Body of pancreas (tissue), 4 donors: ENCODE data around the gene COX6B1. TPM values are rescaled to one million over a fixed set of nuclear protein-coding genes. Genes with fewer than 3 reads are reported as not detected.

Experiments
- ATAC-seq: fragments of 150-250 bp; one replicate; pipeline ENCODE4 v1.9.1; 2016
- DNase-seq, 4 donors: peaks; one replicate each; pipeline ENCODE4 v3.0.0-alpha.2; 2019
- H3K27ac ChIP-seq, 4 donors: fragments of 200-600 bp; sonication (generic); 1 replicate in 3 of 4; 2 replicates in 1 of 4; pipeline versions ENCODE4 v1.5.1 to v1.6.1; 2016 to 2019; ENCODE audit warnings: mild to moderate bottlenecking in 1 of 4, mixed read lengths in 1 of 4, moderate library complexity in 1 of 4
- H3K27me3 ChIP-seq, 2 donors: fragments of 200-600 bp; sonication (generic); one replicate each; pipeline ENCODE4 v1.6.0; 2016; ENCODE audit warnings: mild to moderate bottlenecking in 1 of 2
- H3K36me3 ChIP-seq, 2 donors: fragments of 200-600 bp; sonication (generic); replicated peaks in 1 of 2; 2 replicates each; pipeline ENCODE4 v1.5.1; 2016; ENCODE audit warnings: low read depth in 2 of 2; ENCODE audit not compliant: insufficient read depth in 1 of 2
- H3K4me1 ChIP-seq: fragments of 200-600 bp; sonication (generic); one replicate; pipeline ENCODE4 v1.6.0; 2016
- H3K4me3 ChIP-seq, 2 donors: fragments of 200-600 bp; sonication (generic); 1 replicate in 1 of 2; 2 replicates in 1 of 2; pipeline ENCODE4 v1.5.1; 2016 to 2019
- H3K9me3 ChIP-seq, 3 donors: fragments of 200-600 bp; sonication (generic); 1 replicate in 2 of 3; 2 replicates in 1 of 3; pipeline ENCODE4 v1.5.1; 2016
- POLR2A ChIP-seq, 3 donors: fragments of 450-650 bp; IDR thresholded peaks; one replicate each; pipeline ENCODE4 v1.6.1; 2016; ENCODE audit warnings: antibody characterized with exemption in 3 of 3, mild to moderate bottlenecking in 2 of 3
- WGBS, 2 donors: methylation state at CpG; one replicate each; pipeline ENCODE4 v1.1.5; 2017; 5-methylcytosine and 5-hydroxymethylcytosine counted together
- intact Hi-C: fragments of 100-400 bp; cut with DNase I; formaldehyde crosslinking; loops from one replicate; pipeline ENCODE4 v1.15.1; 2023
- total RNA-seq, 2 donors: library from RNA; depleted of rRNA; stranded (reverse); fragments of >200 nt; gene quantifications; one replicate each; pipeline ENCODE4 v1.1.0, GENCODE V29; 2016
- TF ChIP-seq, protein P1 (sequence below), 7 experiments: fragments of 450-650 bp in 4 of 7; fragments of 200-600 bp in 3 of 7; sonication (generic) in 3 of 7; IDR thresholded peaks; one replicate each; pipeline ENCODE4 v1.5.1; 2016 to 2019; ENCODE audit warnings: antibody characterized with exemption in 7 of 7

Gene COX6B1
- total RNA-seq, 2 donors from 2014 or later: 134 to 151 TPM

DNA sequence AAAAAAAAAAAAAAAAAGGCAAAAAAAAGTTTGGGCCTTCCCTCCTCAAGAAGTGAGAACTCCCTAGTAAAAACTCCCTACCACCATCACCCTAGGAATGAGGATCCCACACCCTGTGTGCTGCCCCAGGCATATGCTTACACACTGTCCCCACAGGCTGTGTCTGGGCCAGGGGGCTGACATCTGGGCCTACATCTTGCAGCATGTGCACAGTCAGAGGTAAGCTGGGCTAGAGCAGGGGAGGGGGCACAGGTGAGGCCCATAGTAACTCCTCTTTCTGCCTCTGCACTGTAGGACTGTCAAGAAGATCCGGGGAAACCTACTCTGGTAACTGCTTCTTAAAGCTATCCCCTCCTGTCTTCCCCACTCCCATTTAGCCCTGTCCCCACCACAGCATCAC, 34.5 kb upstream of the COX6B1 start:
- TF ChIP-seq POLR2A (IDR thresholded peaks at IDR 0.05): no peak
- TF ChIP-seq, protein P1, sequence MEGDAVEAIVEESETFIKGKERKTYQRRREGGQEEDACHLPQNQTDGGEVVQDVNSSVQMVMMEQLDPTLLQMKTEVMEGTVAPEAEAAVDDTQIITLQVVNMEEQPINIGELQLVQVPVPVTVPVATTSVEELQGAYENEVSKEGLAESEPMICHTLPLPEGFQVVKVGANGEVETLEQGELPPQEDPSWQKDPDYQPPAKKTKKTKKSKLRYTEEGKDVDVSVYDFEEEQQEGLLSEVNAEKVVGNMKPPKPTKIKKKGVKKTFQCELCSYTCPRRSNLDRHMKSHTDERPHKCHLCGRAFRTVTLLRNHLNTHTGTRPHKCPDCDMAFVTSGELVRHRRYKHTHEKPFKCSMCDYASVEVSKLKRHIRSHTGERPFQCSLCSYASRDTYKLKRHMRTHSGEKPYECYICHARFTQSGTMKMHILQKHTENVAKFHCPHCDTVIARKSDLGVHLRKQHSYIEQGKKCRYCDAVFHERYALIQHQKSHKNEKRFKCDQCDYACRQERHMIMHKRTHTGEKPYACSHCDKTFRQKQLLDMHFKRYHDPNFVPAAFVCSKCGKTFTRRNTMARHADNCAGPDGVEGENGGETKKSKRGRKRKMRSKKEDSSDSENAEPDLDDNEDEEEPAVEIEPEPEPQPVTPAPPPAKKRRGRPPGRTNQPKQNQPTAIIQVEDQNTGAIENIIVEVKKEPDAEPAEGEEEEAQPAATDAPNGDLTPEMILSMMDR (IDR thresholded peaks at IDR 0.05): no peak
- no peak for ATAC-seq
- Histone ChIP-seq H3K27me3 (no peaks in the 10 kb centered on the region), H3K4me1 (peaks cover 12% of the 10 kb centered on the region), H3K27ac (no peak overlapping the region), H3K9me3 (no peaks in the 10 kb centered on the region), H3K36me3 (no peaks in the 10 kb centered on the region), H3K4me3 (no peak overlapping the region)
- 77 to 79% methylated on average over 1 of the region's 1 CpG for WGBS, 2 donors
- DNase-seq: no peak
- intact Hi-C loops: no loop called here

DNA sequence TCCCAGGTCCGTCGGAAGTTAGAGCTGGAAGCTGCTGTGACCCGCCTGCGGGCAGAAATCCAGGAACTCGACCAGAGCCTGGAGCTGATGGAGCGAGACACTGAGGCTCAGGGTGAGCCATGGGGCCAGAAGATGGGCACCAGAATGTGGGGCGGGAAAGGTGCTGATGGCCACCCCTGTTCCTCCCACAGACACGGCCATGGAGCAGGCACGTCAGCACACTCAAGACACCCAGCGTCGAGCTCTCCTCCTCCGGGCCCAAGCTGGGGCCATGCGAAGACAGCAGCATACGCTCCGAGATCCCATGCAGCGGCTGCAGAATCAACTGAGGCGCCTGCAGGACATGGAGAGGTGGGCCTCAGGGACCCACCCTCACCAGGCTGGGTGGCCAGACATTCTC, 33.1 kb upstream of the COX6B1 start:
- H3K27ac ChIP-seq: no peak overlapping the region
- no peak for DNase-seq
- peaks cover 12% of the 10 kb centered on the region for H3K4me1 ChIP-seq
- no peak for TF ChIP-seq POLR2A (IDR thresholded peaks at IDR 0.05)
- TF ChIP-seq, protein P1 (IDR thresholded peaks at IDR 0.05): no peak
- no peaks in the 10 kb centered on the region for H3K27me3 ChIP-seq
- WGBS, 2 donors: 87 to 92% methylated on average over 3 to 16 of the region's 17 CpGs
- intact Hi-C loops: no loop called here
- ATAC-seq: no peak
- H3K36me3 ChIP-seq: no peaks in the 10 kb centered on the region
- H3K9me3 ChIP-seq: no peaks in the 10 kb centered on the region
- no peak overlapping the region for H3K4me3 ChIP-seq

DNA sequence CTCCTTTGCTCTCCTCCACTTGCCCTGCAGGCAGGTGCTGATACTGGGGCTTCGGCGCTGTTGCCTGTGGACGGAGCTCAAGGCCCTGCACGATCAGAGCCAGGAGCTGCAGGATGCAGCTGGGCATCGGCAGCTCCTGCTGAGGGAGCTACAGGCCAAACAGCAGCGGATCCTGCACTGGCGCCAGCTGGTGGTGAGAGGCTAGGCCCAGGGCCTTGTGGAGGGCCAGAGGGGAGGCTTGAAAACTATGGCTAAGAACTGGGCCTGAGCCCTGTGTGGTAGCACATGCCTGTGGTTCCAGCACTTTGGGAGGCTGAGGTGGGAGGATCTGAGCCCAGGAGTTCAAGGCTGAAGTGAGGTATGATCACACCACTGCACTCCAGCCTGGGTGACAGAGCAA, 29.3 kb upstream of the COX6B1 start:
- H3K36me3 ChIP-seq: no peaks in the 10 kb centered on the region
- DNase-seq (no peak), ATAC-seq (no peak)
- H3K4me3 ChIP-seq: no peak overlapping the region
- 80 to 84% methylated on average over 7 of the region's 7 CpGs for WGBS, 2 donors
- H3K27me3 ChIP-seq: no peaks in the 10 kb centered on the region
- no peak overlapping the region for H3K27ac ChIP-seq
- H3K9me3 ChIP-seq: no peaks in the 10 kb centered on the region
- no peaks in the 10 kb centered on the region for H3K4me1 ChIP-seq
- intact Hi-C loops: no loop called here
- TF ChIP-seq, protein P1 (IDR thresholded peaks at IDR 0.05): no peak
- no peak for TF ChIP-seq POLR2A (IDR thresholded peaks at IDR 0.05)

DNA sequence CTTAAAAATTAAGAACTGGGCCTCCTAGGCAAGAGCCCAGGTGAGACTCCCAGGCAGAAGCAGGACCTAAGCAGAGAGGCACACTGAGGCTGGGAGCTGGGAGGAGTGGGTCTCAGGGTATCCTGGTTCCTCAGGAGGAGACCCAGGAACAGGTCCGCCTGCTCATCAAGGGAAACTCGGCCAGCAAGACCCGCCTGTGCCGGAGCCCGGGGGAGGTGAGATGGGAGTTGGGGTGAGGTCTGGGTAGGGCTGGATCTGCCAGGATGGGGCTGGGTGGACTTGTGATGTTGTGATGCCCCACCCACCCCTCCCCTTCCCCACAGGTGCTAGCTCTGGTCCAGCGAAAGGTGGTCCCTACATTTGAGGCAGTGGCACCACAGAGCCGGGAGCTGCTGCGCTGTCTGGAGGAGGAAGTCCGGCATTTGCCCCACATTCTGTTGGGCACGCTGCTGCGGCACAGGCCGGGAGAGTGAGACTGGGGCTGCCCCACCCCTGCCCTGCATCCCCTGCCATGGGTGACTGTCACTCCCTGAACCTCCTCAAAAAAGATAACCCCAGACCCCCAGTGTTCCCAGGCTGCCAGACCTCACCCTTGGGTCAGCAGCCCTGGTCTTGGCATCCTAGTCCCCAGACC, 28.7 kb upstream of the COX6B1 start:
- Histone ChIP-seq H3K9me3 (no peaks in the 10 kb centered on the region), H3K36me3 (no peaks in the 10 kb centered on the region), H3K4me3 (no peak overlapping the region), H3K27ac (no peak overlapping the region), H3K4me1 (no peaks in the 10 kb centered on the region), H3K27me3 (no peaks in the 10 kb centered on the region)
- DNase-seq (no peak), ATAC-seq (no peak)
- no peak for TF ChIP-seq POLR2A (IDR thresholded peaks at IDR 0.05)
- TF ChIP-seq, protein P1 (IDR thresholded peaks at IDR 0.05): no peak
- WGBS, 2 donors: 84 to 95% methylated on average over 5 to 12 of the region's 12 CpGs
- intact Hi-C loops: no loop called here

DNA sequence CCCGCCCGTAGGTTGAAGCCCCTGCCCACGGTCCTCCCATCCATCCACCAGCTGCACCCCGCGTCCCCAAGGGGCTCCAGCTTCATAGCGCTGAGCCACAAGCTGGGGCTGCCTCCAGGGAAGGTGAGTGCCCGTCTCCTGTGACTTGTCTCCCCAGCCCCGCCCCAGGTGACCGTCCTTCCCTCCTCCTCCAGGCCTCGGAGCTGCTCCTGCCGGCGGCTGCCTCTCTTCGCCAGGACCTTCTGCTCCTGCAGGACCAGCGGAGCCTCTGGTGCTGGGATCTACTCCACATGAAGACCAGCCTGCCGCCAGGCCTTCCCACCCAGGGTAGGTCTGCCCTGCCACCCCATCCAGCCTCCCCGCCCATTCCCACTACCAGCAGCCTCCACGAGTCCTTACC, 28.1 kb upstream of the COX6B1 start:
- Histone ChIP-seq H3K4me3 (no peak overlapping the region), H3K36me3 (no peaks in the 10 kb centered on the region), H3K27me3 (no peaks in the 10 kb centered on the region), H3K9me3 (no peaks in the 10 kb centered on the region), H3K4me1 (no peaks in the 10 kb centered on the region), H3K27ac (no peak overlapping the region)
- WGBS, 2 donors: 84 to 93% methylated on average over 8 to 12 of the region's 17 CpGs
- ATAC-seq (no peak), DNase-seq (no peak)
- intact Hi-C loops: no loop called here
- no peak for TF ChIP-seq POLR2A (IDR thresholded peaks at IDR 0.05)
- TF ChIP-seq, protein P1 (IDR thresholded peaks at IDR 0.05): no peak
